GM12878 (cell line): ENCODE measurements around the gene S100A9. TPM values are rescaled to one million over a fixed set of nuclear protein-coding genes. Genes with fewer than 3 reads are reported as not detected.

ENCODE experiments used
- ATAC-seq: fragments of 200-7000 bp; cut with Tn5 transposase; 3 replicates; pipeline ENCODE4 v1.9.1; 2020; ENCODE audit warnings: mild to moderate bottlenecking, moderate library complexity
- BruUV-seq: library from RNA; stranded (reverse); fragments of 400-500 nt; replicated peaks from 2 replicates; lab custom pipeline; 2021; lab: Mats Ljungman, UMichigan
- CTCF ChIA-PET: fragments of 300-600 bp; sonication (Branson Sonifier 250); formaldehyde crosslinking; extraction: SDS; loops from one replicate; lab custom pipeline; 2021; ENCODE audit warnings: inconsistent platforms; lab: Yijun Ruan, JAX
- POLR2A ChIA-PET: fragments of 350-600 bp; formaldehyde crosslinking; extraction: SDS; loops from one replicate; lab custom pipeline; 2021; ENCODE audit warnings: inconsistent platforms; lab: Charles Lee
- RAD21 ChIA-PET: fragments of 300-600 bp; sonication (Branson Sonifier 250); formaldehyde crosslinking; loops from one replicate; lab custom pipeline; 2023; ENCODE audit warnings: antibody characterized with exemption; ENCODE audit not compliant: unreplicated experiment; lab: Charles Lee
- SMC1A ChIA-PET: fragments of 300-600 bp; sonication (Branson Sonifier 250); formaldehyde crosslinking; loops from one replicate; lab custom pipeline; 2023; ENCODE audit not compliant: unreplicated experiment, uncharacterized antibody; lab: Charles Lee
- DNase-seq: peaks from one replicate; pipeline ENCODE4 v3.0.0-alpha.2; 2011; ENCODE audit warnings: low read depth, low spot score
- FAIRE-seq: peaks from 3 replicates; lab custom pipeline; 2011; peaks lifted over from hg19 to GRCh38; lab: Jason Lieb, UNC
- H2AFZ ChIP-seq: 2 replicates; pipeline ENCODE4 v1.6.0; 2011; ENCODE audit warnings: low read depth, low read length, control low read depth; ENCODE audit not compliant: control insufficient read depth
- H3K27ac ChIP-seq: 2 replicates; pipeline ENCODE4 v1.5.1; 2011; ENCODE audit warnings: control low read depth; ENCODE audit not compliant: control insufficient read depth, insufficient read depth
- H3K27me3 ChIP-seq, 2 experiments: replicated peaks in 1 of 2; 2 replicates each; pipeline versions ENCODE4 v1.6.0 to v1.6.1; 2011; ENCODE audit warnings: low read length in 1 of 2; ENCODE audit not compliant: control insufficient read depth in 2 of 2, insufficient read depth in 2 of 2
- H3K36me3 ChIP-seq, 2 experiments: 2 replicates each; pipeline ENCODE4 v1.5.1; 2011; ENCODE audit warnings: low read length in 1 of 2; ENCODE audit not compliant: control insufficient read depth in 2 of 2, insufficient read depth in 2 of 2
- H3K4me1 ChIP-seq: 2 replicates; pipeline ENCODE4 v1.6.1; 2011; ENCODE audit warnings: mild to moderate bottlenecking, low read length, moderate library complexity, mixed read lengths; ENCODE audit not compliant: control insufficient read depth, insufficient read depth
- H3K4me2 ChIP-seq: 2 replicates; pipeline ENCODE4 v1.6.0; 2011; ENCODE audit warnings: control low read depth; ENCODE audit not compliant: control insufficient read depth, insufficient read depth
- H3K4me3 ChIP-seq: fragments of 200-600 bp; sonication (generic); 2 replicates; pipeline ENCODE4 v1.5.1; 2016
- H3K79me2 ChIP-seq: 2 replicates; pipeline ENCODE4 v1.6.0; 2011; ENCODE audit warnings: low read length; ENCODE audit not compliant: control insufficient read depth, insufficient read depth
- H3K9ac ChIP-seq: 2 replicates; pipeline ENCODE4 v1.8.0; 2011; ENCODE audit warnings: low read length, control low read depth, mixed read lengths; ENCODE audit not compliant: control insufficient read depth, insufficient read depth
- H3K9me3 ChIP-seq: replicated peaks from 3 replicates; pipeline ENCODE4 v1.5.1; 2011; ENCODE audit warnings: mild to moderate bottlenecking, low read length; ENCODE audit not compliant: control insufficient read depth, insufficient read depth
- H4K20me1 ChIP-seq: 2 replicates; pipeline ENCODE4 v1.6.0; 2011; ENCODE audit not compliant: control insufficient read depth, insufficient read depth
- BMI1 ChIP-seq: fragments of 450-650 bp; IDR thresholded peaks from 2 replicates; pipeline ENCODE4 v1.6.1; 2016; ENCODE audit warnings: mild to moderate bottlenecking, moderate library complexity, borderline replicate concordance
- E2F8 ChIP-seq: fragments of 450-650 bp; IDR thresholded peaks from 2 replicates; pipeline ENCODE4 v1.6.1; 2018; ENCODE audit warnings: mild to moderate bottlenecking, low read depth, moderate library complexity; ENCODE audit not compliant: partially characterized antibody
- HDGF ChIP-seq: fragments of 450-650 bp; IDR thresholded peaks from 2 replicates; pipeline ENCODE4 v1.6.1; 2016; ENCODE audit warnings: antibody characterized with exemption
- HSF1 ChIP-seq: fragments of 150-350 bp; IDR thresholded peaks from 2 replicates; pipeline ENCODE4 v1.6.1; 2014; ENCODE audit warnings: mild to moderate bottlenecking, low read depth, low read length
- NFXL1 ChIP-seq: fragments of 450-650 bp; IDR thresholded peaks from 2 replicates; pipeline ENCODE4 v1.6.1; 2017; ENCODE audit warnings: antibody characterized with exemption, mild to moderate bottlenecking, borderline replicate concordance
- PAX5 ChIP-seq: IDR thresholded peaks from 2 replicates; pipeline ENCODE4 v1.6.1; 2011; ENCODE audit warnings: low read depth, low read length, borderline replicate concordance
- RELB ChIP-seq: fragments of 450-650 bp; IDR thresholded peaks from 2 replicates; pipeline ENCODE4 v1.6.1; 2017; ENCODE audit warnings: low read depth, mild to moderate bottlenecking, moderate library complexity
- RUNX3 ChIP-seq: IDR thresholded peaks from 2 replicates; pipeline ENCODE4 v1.6.1; 2012; ENCODE audit warnings: low read length, inconsistent platforms
- SKIL ChIP-seq: fragments of 450-650 bp; IDR thresholded peaks from 2 replicates; pipeline ENCODE4 v1.6.1; 2017; ENCODE audit warnings: mild to moderate bottlenecking, low read depth, inconsistent platforms; ENCODE audit not compliant: poor library complexity, severe bottlenecking
- SREBF2 ChIP-seq: IDR thresholded peaks from 2 replicates; pipeline ENCODE4 v1.6.1; 2012; ENCODE audit warnings: mild to moderate bottlenecking, low read length
- STAT3 ChIP-seq: IDR thresholded peaks from 2 replicates; pipeline ENCODE4 v1.6.1; 2011; ENCODE audit warnings: low read depth, low read length, improper control_type of control experiment
- WRNIP1 ChIP-seq: IDR thresholded peaks from 2 replicates; pipeline ENCODE4 v1.6.1; 2011; ENCODE audit warnings: low read depth, low read length, improper control_type of control experiment, borderline replicate concordance
- YBX1 ChIP-seq: fragments of 450-650 bp; IDR thresholded peaks from 2 replicates; pipeline ENCODE4 v1.6.1; 2016; ENCODE audit warnings: antibody characterized with exemption
- ZNF24 ChIP-seq: fragments of 450-650 bp; IDR thresholded peaks from 2 replicates; pipeline ENCODE4 v1.6.1; 2017; ENCODE audit warnings: antibody characterized with exemption, mild to moderate bottlenecking
- WGBS: methylation state at CpG from one replicate; pipeline ENCODE4 v1.1.6; 2016; ENCODE audit warnings: low lambda C conversion rate; ENCODE audit not compliant: insufficient replicate concordance, insufficient coverage; ENCODE audit errors: missing lambda C conversion rate; 5-methylcytosine and 5-hydroxymethylcytosine counted together
- in situ Hi-C: fragments of 300-500 bp; cut with MboI; formaldehyde crosslinking; loops from 9 replicates; pipeline ENCODE4 v1.14.3; 2018; ENCODE audit warnings: mixed read lengths
- intact Hi-C: fragments of 100-400 bp; cut with micrococcal nuclease; formaldehyde crosslinking; loops from one replicate; pipeline ENCODE4 v1.14.2; 2022; ENCODE audit not compliant: unreplicated experiment
- polyA plus RNA-seq, 11 experiments: library from polyadenylated mRNA; depleted of rRNA in 4 of 11; unstranded in 6 of 11; stranded (reverse) in 5 of 11; fragments of >200 nt; fragmentation: Nextera tagmentation in 4 of 11; fragmentation: Illumina TruSeq in 1 of 11; extraction: Ambion mirVana in 4 of 11; extraction: Trizol in 1 of 11; gene quantifications; 1 replicate in 1 of 11; 2 replicates in 10 of 11; pipeline versions ENCODE4 v1.2.1 to v1.2.3, GENCODE V29; 2011 to 2016; ENCODE audit warnings: inconsistent platforms in 2 of 11, missing spikeins in 2 of 11, low read depth in 1 of 11
- total RNA-seq, 4 experiments: library from RNA; depleted of rRNA in 3 of 4; stranded (reverse); fragments of >200 nt in 3 of 4; fragmentation: Illumina TruSeq in 1 of 4; extraction: Trizol in 1 of 4; gene quantifications; 2 replicates each; pipeline versions ENCODE4 v1.2.1 to v1.2.3, GENCODE V29; 2013 to 2021

The S100A9 gene
- total and polyA plus RNA-seq, 10 of the 15 experiments (the other 5 are each of a cell fraction or from before 2014, with no cell fraction given) = 0.22 to 1.7 (median 0.49) TPM; not detected in 3

GRCh38 chr1:153345187-153346076, 12.2 kb upstream of the S100A9 start:
- FAIRE-seq (no peak), DNase-seq (peak; percentile 51), ATAC-seq (peak; percentile 54)
- no peaks in the 10 kb centered on the region for H3K27me3 ChIP-seq
- H3K4me2 ChIP-seq = peak overlapping the region; percentile 79
- H3K4me1 ChIP-seq = peaks cover 32% of the 10 kb centered on the region
- CTCF ChIA-PET = interaction anchor here (0.6 to 5.8 kb wide), 20 partner anchors 8 to 1997 kb away, joined by 3 to 54 read pairs (median 4); partner anchors contain the start of gene PGLYRP3
- no TSS peak for BruUV-seq
- WGBS = 35% methylated on average over 14 of the region's 14 CpGs
- in situ Hi-C loops (no loop called here), intact Hi-C loops (no loop called here)
- H3K79me2 ChIP-seq = peaks cover 17% of the 10 kb centered on the region
- H3K4me3 ChIP-seq = peak overlapping the region; percentile 5; the same call in 1 of the 2 replicates
- H3K9me3 ChIP-seq = no peaks in the 10 kb centered on the region
- RAD21 ChIA-PET = interaction anchor here (0.5 to 4.0 kb wide), 20 partner anchors 8 to 398 kb away, joined by 3 to 26 read pairs (median 4); partner anchors contain the start of genes PGLYRP3 and S100A2
- SMC1A ChIA-PET = interaction anchor here (0.7 to 4.9 kb wide), 20 partner anchors 8 to 398 kb away, joined by 3 to 27 read pairs (median 4); partner anchors contain the start of gene S100A6
- no peaks in the 10 kb centered on the region for H4K20me1 ChIP-seq
- H3K27ac ChIP-seq = peak overlapping the region; percentile 86
- peak overlapping the region; percentile 45 for H2AFZ ChIP-seq
- peak overlapping the region; percentile 70 for H3K9ac ChIP-seq
- POLR2A ChIA-PET = interaction anchor here (0.5 to 2.6 kb wide), 10 partner anchors 9 to 1205 kb away, joined by 3 to 10 read pairs (median 4); no protein-coding TSS in a partner anchor
- H3K36me3 ChIP-seq = no peaks in the 10 kb centered on the region
- TF ChIP-seq NFXL1 (no peak), STAT3 (no peak), RELB (peak; percentile 92), YBX1 (no peak), SREBF2 (no peak), SKIL (no peak), HSF1 (no peak), PAX5 (no peak), E2F8 (no peak), ZNF24 (no peak), BMI1 (no peak), WRNIP1 (no peak), HDGF (peak; percentile 81; the same call in 1 of the 2 replicates), RUNX3 (peak; percentile 76)
